ENCODE results near the gene LAMB4. TPM values are rescaled to one million over a fixed set of nuclear protein-coding genes. Genes with fewer than 3 reads are reported as not detected.

Gene LAMB4
- polyA plus RNA-seq, 1 of the 3 experiments (the other 2 are of a cell fraction): 0.36 TPM

- 0 out of 2 replicates have a peak, but pooled peaks have one; percentile 36 for TF ChIP-seq REST (IDR thresholded peaks at IDR 0.05; ENCODE audit: low read depth, low read length)
- 0 out of 2 replicates have a peak, but pooled peaks have one; percentile 39 for TF ChIP-seq YY1 (IDR thresholded peaks at IDR 0.05; ENCODE audit: low read depth)
- TF ChIP-seq MEF2A (IDR thresholded peaks at IDR 0.05; ENCODE audit: borderline replicate concordance, low read depth): peak; percentile 50; the same call in 1 of the 2 replicates
Observed at GRCh38 chr7:108079648-108080591, 50.2 kb downstream of the LAMB4 start (continued).

- no peak for DNase-seq
- Histone ChIP-seq H3K79me2 (ENCODE audit: insufficient read depth) (no peaks in the 10 kb centered on the region), H3F3A (replicated peaks; ENCODE audit: insufficient read depth) (peaks cover 26% of the 10 kb centered on the region), H3K9me2 (no peaks in the 10 kb centered on the region), H3K36me3 (replicated peaks in 1 of 2; ENCODE audit: control insufficient read depth in 1 of 2, insufficient read depth in 2 of 2, low read length in 1 of 2) (no peaks in the 10 kb centered on the region), H3K4me1 (ENCODE audit: control insufficient read depth in 1 of 2, insufficient read depth in 2 of 2, low read depth in 1 of 2, low read length in 1 of 2) (peaks cover 6 to 31% of the 10 kb centered on the region in 2 experiments), H2AFZ (ENCODE audit: low read depth) (peak overlapping the region; percentile 77; the same call in 1 of the 2 replicates), H4K20me1 (ENCODE audit: insufficient read depth) (no peaks in the 10 kb centered on the region), H3K27me3 (ENCODE audit: insufficient read depth) (no peaks in the 10 kb centered on the region), H3K27ac (ENCODE audit: low read depth in 2 of 2, low read length in 1 of 2) (peak overlapping the region; percentile 83 to 95), H3K9ac (peak overlapping the region; percentile 47; the same call in 1 of the 2 replicates), H3K9me3 (no peaks in the 10 kb centered on the region), H3K4me3 (ENCODE audit: low read depth in 2 of 2, low read length in 1 of 2) (no peak overlapping the region; a peak in 1 of 4 replicates), H3K4me2 (peak overlapping the region; percentile 75)
- POLR2A ChIA-PET: no interaction called here
- 100% methylated on average over 1 of the region's 1 CpG for WGBS (ENCODE audit: low lambda C conversion rate)
- TF ChIP-seq YY1 (IDR thresholded peaks at IDR 0.05; ENCODE audit: low read depth): no peak
- TF ChIP-seq RCOR1 (IDR thresholded peaks at IDR 0.05; ENCODE audit: low read length): no peak
- no peak for TF ChIP-seq TCF12 (IDR thresholded peaks at IDR 0.05)
- TF ChIP-seq MXI1 (IDR thresholded peaks at IDR 0.05; ENCODE audit: low read depth, low read length): no peak
- TF ChIP-seq SIN3A (IDR thresholded peaks at IDR 0.05; ENCODE audit: borderline replicate concordance, low read depth, low read length): no peak
- no peak for TF ChIP-seq GATA2 (CRISPR knock-in tag; IDR thresholded peaks at IDR 0.05)
- no peak for TF ChIP-seq POLR2AphosphoS5 (IDR thresholded peaks at IDR 0.05; ENCODE audit: low read depth, low read length)
- no peak for TF ChIP-seq RAD21 (IDR thresholded peaks at IDR 0.05; ENCODE audit: low read length)
- TF ChIP-seq GABPA (IDR thresholded peaks at IDR 0.05; ENCODE audit: low read depth): no peak
- no peak for TF ChIP-seq MAX (IDR thresholded peaks at IDR 0.05; ENCODE audit: low read depth)
- TF ChIP-seq TEAD4 (IDR thresholded peaks at IDR 0.05; ENCODE audit: borderline replicate concordance, insufficient read depth): no peak
- TF ChIP-seq REST (IDR thresholded peaks at IDR 0.05; ENCODE audit: low read depth, low read length): no peak
- no peak for TF ChIP-seq CTCF (IDR thresholded peaks at IDR 0.05)
- no peak for TF ChIP-seq TAF1 (IDR thresholded peaks at IDR 0.05; ENCODE audit: borderline replicate concordance, low read depth, low read length)
- CTCF ChIA-PET: interaction anchor here (0.6 to 1.3 kb wide), 3 partner anchors 8 to 14 kb away, joined by 3 read pairs; no protein-coding TSS in a partner anchor
Observed at GRCh38 chr7:108079276-108079647, 50.9 kb downstream of the LAMB4 start.
